HEK293 (cell line): Measurements from ENCODE around the gene RAB20.

Experiments
- CTCF ChIA-PET: fragments of 350-600 bp; formaldehyde crosslinking; extraction: SDS; loops from one replicate; lab custom pipeline; 2021; ENCODE audit warnings: antibody characterized with exemption; lab: Yijun Ruan, JAX
- POLR2A ChIA-PET: fragments of 300-600 bp; formaldehyde crosslinking; extraction: SDS; loops from one replicate; lab custom pipeline; 2020; ENCODE audit warnings: antibody characterized with exemption, inconsistent platforms; lab: Yijun Ruan, JAX
- H3K27ac ChIP-seq: fragments of 200-500 bp; sonication (Bioruptor generic); 2 replicates; pipeline ENCODE4 v1.5.1; 2014; ENCODE audit warnings: low read depth, low read length, control low read depth, inconsistent platforms; ENCODE audit errors: extremely low read depth
- H3K36me3 ChIP-seq, 2 experiments: fragments of 200-500 bp in 1 of 2; sonication (Bioruptor generic) in 1 of 2; 1 replicate in 1 of 2; 2 replicates in 1 of 2; pipeline ENCODE4 v1.5.1; 2014 to 2017; ENCODE audit warnings: inconsistent platforms in 2 of 2, low read length in 2 of 2; ENCODE audit not compliant: control insufficient read depth in 2 of 2, insufficient read depth in 1 of 2
- H3K4me1 ChIP-seq: fragments of 200-500 bp; sonication (Bioruptor generic); 2 replicates; pipeline ENCODE4 v1.5.1; 2014; ENCODE audit warnings: mild to moderate bottlenecking, low read length, inconsistent platforms; ENCODE audit not compliant: control insufficient read depth, insufficient read depth
- H3K4me3 ChIP-seq: 2 replicates; pipeline ENCODE4 v1.5.1; 2011; ENCODE audit warnings: low read depth, mild to moderate bottlenecking, control low read depth, low read length, moderate library complexity
- H3K9me3 ChIP-seq: fragments of 200-500 bp; sonication (Bioruptor generic); 2 replicates; pipeline ENCODE4 v1.5.1; 2014; ENCODE audit warnings: low read depth, low read length, inconsistent platforms; ENCODE audit not compliant: control insufficient read depth, insufficient read depth
- BCL11B ChIP-seq: fragments of 450-650 bp; formaldehyde crosslinking; IDR thresholded peaks from 2 replicates; pipeline ENCODE4 v1.5.1; 2016; ENCODE audit warnings: low read depth, missing biosample characterization, missing genetic modification characterization
- GLI2 ChIP-seq: fragments of 450-650 bp; formaldehyde crosslinking; IDR thresholded peaks from 2 replicates; pipeline ENCODE4; 2017; ENCODE audit warnings: missing biosample characterization, missing genetic modification characterization, low read depth, borderline replicate concordance
- SP2 ChIP-seq: fragments of 450-650 bp; formaldehyde crosslinking; IDR thresholded peaks from 2 replicates; pipeline ENCODE4 v1.5.1; 2016; ENCODE audit warnings: missing biosample characterization, missing genetic modification characterization
- ZBTB20 ChIP-seq: fragments of 450-650 bp; formaldehyde crosslinking; IDR thresholded peaks from 2 replicates; pipeline ENCODE4 v1.5.1; 2016; ENCODE audit warnings: missing biosample characterization, missing genetic modification characterization
- ZFP41 ChIP-seq: fragments of 450-650 bp; formaldehyde crosslinking; IDR thresholded peaks from 2 replicates; pipeline ENCODE4 v1.5.1; 2016; ENCODE audit warnings: missing biosample characterization, missing genetic modification characterization, borderline replicate concordance
- ZNF140 ChIP-seq: fragments of 450-650 bp; formaldehyde crosslinking; IDR thresholded peaks from 2 replicates; pipeline ENCODE4 v1.5.1; 2016; ENCODE audit warnings: missing biosample characterization, missing genetic modification characterization
- ZNF23 ChIP-seq: fragments of 450-650 bp; formaldehyde crosslinking; IDR thresholded peaks from 2 replicates; pipeline ENCODE4 v1.5.1; 2016; ENCODE audit warnings: missing biosample characterization, missing genetic modification characterization, borderline replicate concordance
- ZNF292 ChIP-seq: fragments of 450-650 bp; formaldehyde crosslinking; IDR thresholded peaks from 2 replicates; pipeline ENCODE4 v1.5.1; 2016; ENCODE audit warnings: low read depth, missing biosample characterization, missing genetic modification characterization, borderline replicate concordance
- ZNF324 ChIP-seq: fragments of 450-650 bp; formaldehyde crosslinking; IDR thresholded peaks from 2 replicates; pipeline ENCODE4 v1.5.1; 2016; ENCODE audit warnings: missing biosample characterization, missing genetic modification characterization
- ZNF560 ChIP-seq: fragments of 450-650 bp; formaldehyde crosslinking; IDR thresholded peaks from 2 replicates; pipeline ENCODE4 v1.5.1; 2017; ENCODE audit warnings: missing biosample characterization, missing genetic modification characterization, borderline replicate concordance
- ZNF768 ChIP-seq: fragments of 450-650 bp; formaldehyde crosslinking; IDR thresholded peaks from 2 replicates; pipeline ENCODE4 v1.5.1; 2018; ENCODE audit warnings: missing biosample characterization, mild to moderate bottlenecking, missing genetic modification characterization
- ZNF792 ChIP-seq: fragments of 450-650 bp; formaldehyde crosslinking; IDR thresholded peaks from 2 replicates; pipeline ENCODE4 v1.5.1; 2016; ENCODE audit warnings: missing biosample characterization, missing genetic modification characterization
- ZSCAN23 ChIP-seq: fragments of 450-650 bp; formaldehyde crosslinking; IDR thresholded peaks from 2 replicates; pipeline ENCODE4 v1.5.1; 2016; ENCODE audit warnings: missing biosample characterization, missing genetic modification characterization
- ZSCAN30 ChIP-seq: fragments of 450-650 bp; IDR thresholded peaks from 2 replicates; pipeline ENCODE4 v1.5.1; 2018; ENCODE audit warnings: missing biosample characterization, mild to moderate bottlenecking, missing genetic modification characterization, moderate library complexity
- TF ChIP-seq, protein P1 (sequence below): fragments of 450-650 bp; formaldehyde crosslinking; IDR thresholded peaks from 2 replicates; pipeline ENCODE4 v1.5.1; 2016; ENCODE audit warnings: missing biosample characterization, missing genetic modification characterization
- TF ChIP-seq, protein P2 (sequence below): fragments of 450-650 bp; IDR thresholded peaks from 2 replicates; pipeline ENCODE4 v1.5.1; 2018; ENCODE audit warnings: missing biosample characterization, mild to moderate bottlenecking, missing genetic modification characterization
- TF ChIP-seq, protein P3 (sequence below): fragments of 450-650 bp; formaldehyde crosslinking; IDR thresholded peaks from 2 replicates; pipeline ENCODE4 v1.5.1; 2016; ENCODE audit warnings: missing biosample characterization, missing genetic modification characterization
- TF ChIP-seq, protein P4 (sequence below): fragments of 450-650 bp; formaldehyde crosslinking; conservative IDR thresholded peaks from 2 replicates; pipeline ENCODE4 v1.5.1; 2016; ENCODE audit warnings: low read depth, missing biosample characterization, missing genetic modification characterization

RAB20 gene

DNA sequence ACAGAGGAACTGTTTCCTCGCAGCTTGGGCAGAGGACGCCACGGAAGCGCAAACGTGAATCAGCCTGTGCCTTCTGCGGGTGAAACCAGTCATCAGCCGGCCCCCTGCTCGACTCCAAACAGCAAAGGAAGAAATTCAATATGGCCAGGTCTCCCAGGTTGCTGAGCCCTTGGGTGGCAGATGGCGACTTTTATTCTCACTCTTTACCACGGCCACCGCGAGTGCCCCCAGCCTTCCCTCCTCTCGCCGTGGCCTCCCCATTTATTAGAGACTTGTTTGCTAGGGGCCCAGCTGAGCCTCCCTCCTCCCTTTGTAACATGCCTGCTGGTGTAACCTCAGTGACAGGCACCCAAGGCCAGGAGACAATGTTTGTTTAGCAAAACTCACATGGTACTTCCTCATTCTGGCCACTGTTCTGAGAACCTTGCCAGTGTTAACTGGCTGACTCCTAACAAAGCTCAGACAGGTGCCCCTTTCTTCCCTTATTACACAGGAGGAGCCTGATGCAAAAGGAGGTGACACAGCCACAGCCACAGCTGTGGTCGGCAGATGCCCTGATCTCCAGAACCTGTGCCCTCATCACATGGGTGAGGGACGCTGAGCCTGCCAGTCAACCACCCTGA is 5.8 kb downstream of the RAB20 start:
- ChIA-PET CTCF (no interaction called here), POLR2A (interaction anchor here (0.6 kb wide), 1 partner anchor 160 kb away, joined by 3 read pairs; no protein-coding TSS in a partner anchor)
- no peaks in the 10 kb centered on the region for H3K9me3 ChIP-seq
- H3K27ac ChIP-seq, result no peak overlapping the region
- no peak overlapping the region for H3K4me3 ChIP-seq
- 0 out of 2 replicates have a peak, but pooled peaks cover 2% of the 10 kb centered on the region for H3K4me1 ChIP-seq
- TF ChIP-seq, protein P1, sequence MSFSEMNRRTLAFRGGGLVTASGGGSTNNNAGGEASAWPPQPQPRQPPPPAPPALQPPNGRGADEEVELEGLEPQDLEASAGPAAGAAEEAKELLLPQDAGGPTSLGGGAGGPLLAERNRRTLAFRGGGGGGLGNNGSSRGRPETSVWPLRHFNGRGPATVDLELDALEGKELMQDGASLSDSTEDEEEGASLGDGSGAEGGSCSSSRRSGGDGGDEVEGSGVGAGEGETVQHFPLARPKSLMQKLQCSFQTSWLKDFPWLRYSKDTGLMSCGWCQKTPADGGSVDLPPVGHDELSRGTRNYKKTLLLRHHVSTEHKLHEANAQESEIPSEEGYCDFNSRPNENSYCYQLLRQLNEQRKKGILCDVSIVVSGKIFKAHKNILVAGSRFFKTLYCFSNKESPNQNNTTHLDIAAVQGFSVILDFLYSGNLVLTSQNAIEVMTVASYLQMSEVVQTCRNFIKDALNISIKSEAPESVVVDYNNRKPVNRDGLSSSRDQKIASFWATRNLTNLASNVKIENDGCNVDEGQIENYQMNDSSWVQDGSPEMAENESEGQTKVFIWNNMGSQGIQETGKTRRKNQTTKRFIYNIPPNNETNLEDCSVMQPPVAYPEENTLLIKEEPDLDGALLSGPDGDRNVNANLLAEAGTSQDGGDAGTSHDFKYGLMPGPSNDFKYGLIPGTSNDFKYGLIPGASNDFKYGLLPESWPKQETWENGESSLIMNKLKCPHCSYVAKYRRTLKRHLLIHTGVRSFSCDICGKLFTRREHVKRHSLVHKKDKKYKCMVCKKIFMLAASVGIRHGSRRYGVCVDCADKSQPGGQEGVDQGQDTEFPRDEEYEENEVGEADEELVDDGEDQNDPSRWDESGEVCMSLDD (tag by site-specific recombination), result no peak
- TF ChIP-seq, protein P2, sequence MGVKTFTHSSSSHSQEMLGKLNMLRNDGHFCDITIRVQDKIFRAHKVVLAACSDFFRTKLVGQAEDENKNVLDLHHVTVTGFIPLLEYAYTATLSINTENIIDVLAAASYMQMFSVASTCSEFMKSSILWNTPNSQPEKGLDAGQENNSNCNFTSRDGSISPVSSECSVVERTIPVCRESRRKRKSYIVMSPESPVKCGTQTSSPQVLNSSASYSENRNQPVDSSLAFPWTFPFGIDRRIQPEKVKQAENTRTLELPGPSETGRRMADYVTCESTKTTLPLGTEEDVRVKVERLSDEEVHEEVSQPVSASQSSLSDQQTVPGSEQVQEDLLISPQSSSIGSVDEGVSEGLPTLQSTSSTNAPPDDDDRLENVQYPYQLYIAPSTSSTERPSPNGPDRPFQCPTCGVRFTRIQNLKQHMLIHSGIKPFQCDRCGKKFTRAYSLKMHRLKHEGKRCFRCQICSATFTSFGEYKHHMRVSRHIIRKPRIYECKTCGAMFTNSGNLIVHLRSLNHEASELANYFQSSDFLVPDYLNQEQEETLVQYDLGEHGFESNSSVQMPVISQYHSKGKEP, result no peak
- no peak for TF ChIP-seq ZNF768 (tag by site-specific recombination)
- H3K36me3 ChIP-seq, result no peaks in the 10 kb centered on the region

DNA sequence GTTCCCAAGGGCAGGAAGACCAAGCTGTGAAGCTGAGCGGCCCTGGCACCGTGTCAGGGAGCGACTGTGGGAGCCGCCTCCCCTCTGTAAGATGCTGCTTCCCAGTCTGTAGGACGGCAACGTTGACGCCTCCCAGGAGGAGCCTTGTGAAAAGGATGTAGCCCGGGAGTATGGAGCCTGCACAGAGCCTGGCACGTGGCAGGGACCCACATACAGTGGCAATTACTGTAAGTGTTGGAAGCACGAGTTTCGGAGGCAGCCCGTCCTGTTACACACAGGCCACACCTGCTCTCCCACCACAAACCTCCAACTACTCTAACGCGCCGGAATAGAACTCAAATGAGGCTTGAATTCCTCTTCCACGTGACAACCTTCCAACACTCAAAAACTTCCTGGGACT is 6.6 kb downstream of the RAB20 start:
- TF ChIP-seq ZNF140 (tag by site-specific recombination) (no peak), ZSCAN30 (tag by site-specific recombination) (no peak), ZNF324 (no peak), ZNF292 (no peak), GLI2 (tag by site-specific recombination) (no peak), ZSCAN23 (tag by site-specific recombination) (no peak), ZNF792 (tag by site-specific recombination) (no peak), ZNF23 (tag by site-specific recombination) (no peak), ZFP41 (tag by site-specific recombination) (no peak), SP2 (tag by site-specific recombination) (no peak), ZBTB20 (tag by site-specific recombination) (no peak), ZNF560 (tag by site-specific recombination) (no peak), BCL11B (no peak)
- TF ChIP-seq, protein P3, sequence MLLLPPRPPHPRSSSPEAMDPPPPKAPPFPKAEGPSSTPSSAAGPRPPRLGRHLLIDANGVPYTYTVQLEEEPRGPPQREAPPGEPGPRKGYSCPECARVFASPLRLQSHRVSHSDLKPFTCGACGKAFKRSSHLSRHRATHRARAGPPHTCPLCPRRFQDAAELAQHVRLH (tag by site-specific recombination), result no peak
- TF ChIP-seq, protein P4, sequence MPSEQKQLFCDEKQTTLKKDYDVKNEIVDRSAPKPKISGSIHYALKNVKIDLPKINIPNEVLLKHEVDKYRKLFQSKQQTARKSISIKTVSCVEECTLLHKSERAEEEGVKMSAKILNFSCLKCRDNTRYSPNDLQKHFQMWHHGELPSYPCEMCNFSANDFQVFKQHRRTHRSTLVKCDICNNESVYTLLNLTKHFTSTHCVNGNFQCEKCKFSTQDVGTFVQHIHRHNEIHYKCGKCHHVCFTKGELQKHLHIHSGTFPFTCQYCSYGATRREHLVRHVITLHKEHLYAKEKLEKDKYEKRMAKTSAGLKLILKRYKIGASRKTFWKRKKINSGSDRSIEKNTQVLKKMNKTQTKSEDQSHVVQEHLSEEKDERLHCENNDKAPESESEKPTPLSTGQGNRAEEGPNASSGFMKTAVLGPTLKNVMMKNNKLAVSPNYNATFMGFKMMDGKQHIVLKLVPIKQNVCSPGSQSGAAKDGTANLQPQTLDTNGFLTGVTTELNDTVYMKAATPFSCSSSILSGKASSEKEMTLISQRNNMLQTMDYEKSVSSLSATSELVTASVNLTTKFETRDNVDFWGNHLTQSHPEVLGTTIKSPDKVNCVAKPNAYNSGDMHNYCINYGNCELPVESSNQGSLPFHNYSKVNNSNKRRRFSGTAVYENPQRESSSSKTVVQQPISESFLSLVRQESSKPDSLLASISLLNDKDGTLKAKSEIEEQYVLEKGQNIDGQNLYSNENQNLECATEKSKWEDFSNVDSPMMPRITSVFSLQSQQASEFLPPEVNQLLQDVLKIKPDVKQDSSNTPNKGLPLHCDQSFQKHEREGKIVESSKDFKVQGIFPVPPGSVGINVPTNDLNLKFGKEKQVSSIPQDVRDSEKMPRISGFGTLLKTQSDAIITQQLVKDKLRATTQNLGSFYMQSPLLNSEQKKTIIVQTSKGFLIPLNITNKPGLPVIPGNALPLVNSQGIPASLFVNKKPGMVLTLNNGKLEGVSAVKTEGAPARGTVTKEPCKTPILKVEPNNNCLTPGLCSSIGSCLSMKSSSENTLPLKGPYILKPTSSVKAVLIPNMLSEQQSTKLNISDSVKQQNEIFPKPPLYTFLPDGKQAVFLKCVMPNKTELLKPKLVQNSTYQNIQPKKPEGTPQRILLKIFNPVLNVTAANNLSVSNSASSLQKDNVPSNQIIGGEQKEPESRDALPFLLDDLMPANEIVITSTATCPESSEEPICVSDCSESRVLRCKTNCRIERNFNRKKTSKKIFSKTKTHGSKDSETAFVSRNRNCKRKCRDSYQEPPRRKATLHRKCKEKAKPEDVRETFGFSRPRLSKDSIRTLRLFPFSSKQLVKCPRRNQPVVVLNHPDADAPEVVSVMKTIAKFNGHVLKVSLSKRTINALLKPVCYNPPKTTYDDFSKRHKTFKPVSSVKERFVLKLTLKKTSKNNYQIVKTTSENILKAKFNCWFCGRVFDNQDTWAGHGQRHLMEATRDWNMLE (tag by site-specific recombination), result no peak
- TF ChIP-seq, all 188 proteins: peak for 0
- Histone ChIP-seq H3K9me3 (no peaks in the 10 kb centered on the region), H3K4me1 (no peaks in the 10 kb centered on the region), H3K27ac (no peak overlapping the region), H3K4me3 (no peak overlapping the region), H3K36me3 (no peaks in the 10 kb centered on the region)
- POLR2A ChIA-PET, result no interaction called here
- CTCF ChIA-PET, result no interaction called here
